GM04503 (cell line): ENCODE data around the gene CD79A.
"Not testable (repeated sequence)": the region's sequence is repeated elsewhere in the genome, so short reads cannot be mapped to it uniquely, and the experiment has no call there.

Experiments used
- DNase-seq: peaks from one replicate; pipeline ENCODE4 v3.0.0-alpha.2; 2012; ENCODE audit warnings: low read depth

The CD79A gene

GRCh38 chr19:41863209-41863931, 13.7 kb upstream of the CD79A start:
- no peak for DNase-seq

- no peak for DNase-seq
Observed at GRCh38 chr19:41864374-41864773, 12.7 kb upstream of the CD79A start.

GRCh38 chr19:41866284-41866683, 10.8 kb upstream of the CD79A start:
- no peak for DNase-seq

GRCh38 chr19:41868120-41868988, 8.7 kb upstream of the CD79A start:
- no peak for DNase-seq

DNA sequence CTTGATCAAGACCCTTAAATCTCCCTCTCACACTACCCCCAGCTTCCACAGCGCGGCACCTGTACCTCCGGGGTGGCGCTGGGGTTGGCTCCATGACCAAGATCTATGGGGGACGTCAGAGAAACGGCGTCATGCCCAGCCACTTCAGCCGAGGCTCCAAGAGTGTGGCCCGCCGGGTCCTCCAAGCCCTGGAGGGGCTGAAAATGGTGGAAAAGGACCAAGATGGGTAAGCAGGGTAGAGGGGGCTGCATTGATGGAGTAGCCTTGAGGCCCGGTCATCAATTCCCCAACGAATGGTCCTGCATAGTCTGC, 8.1 kb upstream of the CD79A start:
- no peak for DNase-seq

- no peak for DNase-seq
Observed at GRCh38 chr19:41869374-41869955, 7.6 kb upstream of the CD79A start.

DNA sequence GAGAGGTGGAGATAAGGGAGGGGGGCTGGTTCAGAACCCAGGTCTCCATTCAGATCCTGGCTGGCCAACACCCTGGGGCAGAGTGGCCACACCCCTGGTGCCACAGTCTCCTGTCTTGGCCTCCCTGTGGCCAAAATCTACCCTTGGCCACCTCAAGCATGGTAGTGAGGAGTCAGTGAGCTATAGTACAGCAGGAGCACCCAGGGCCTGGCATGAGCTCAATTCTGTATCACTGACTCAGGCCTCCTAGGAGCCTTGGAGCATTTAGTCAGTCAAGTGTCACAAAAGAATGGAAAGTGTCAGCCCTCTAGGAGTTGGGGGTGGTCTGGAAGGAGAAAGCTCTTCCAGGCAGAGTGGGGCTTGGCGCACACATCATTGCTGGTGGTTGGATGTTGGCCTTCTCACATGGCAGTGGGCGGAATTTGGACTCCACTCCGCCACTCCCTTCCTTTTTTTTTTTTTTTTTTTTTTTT, 6.6 kb upstream of the CD79A start:
- no peak for DNase-seq

DNA sequence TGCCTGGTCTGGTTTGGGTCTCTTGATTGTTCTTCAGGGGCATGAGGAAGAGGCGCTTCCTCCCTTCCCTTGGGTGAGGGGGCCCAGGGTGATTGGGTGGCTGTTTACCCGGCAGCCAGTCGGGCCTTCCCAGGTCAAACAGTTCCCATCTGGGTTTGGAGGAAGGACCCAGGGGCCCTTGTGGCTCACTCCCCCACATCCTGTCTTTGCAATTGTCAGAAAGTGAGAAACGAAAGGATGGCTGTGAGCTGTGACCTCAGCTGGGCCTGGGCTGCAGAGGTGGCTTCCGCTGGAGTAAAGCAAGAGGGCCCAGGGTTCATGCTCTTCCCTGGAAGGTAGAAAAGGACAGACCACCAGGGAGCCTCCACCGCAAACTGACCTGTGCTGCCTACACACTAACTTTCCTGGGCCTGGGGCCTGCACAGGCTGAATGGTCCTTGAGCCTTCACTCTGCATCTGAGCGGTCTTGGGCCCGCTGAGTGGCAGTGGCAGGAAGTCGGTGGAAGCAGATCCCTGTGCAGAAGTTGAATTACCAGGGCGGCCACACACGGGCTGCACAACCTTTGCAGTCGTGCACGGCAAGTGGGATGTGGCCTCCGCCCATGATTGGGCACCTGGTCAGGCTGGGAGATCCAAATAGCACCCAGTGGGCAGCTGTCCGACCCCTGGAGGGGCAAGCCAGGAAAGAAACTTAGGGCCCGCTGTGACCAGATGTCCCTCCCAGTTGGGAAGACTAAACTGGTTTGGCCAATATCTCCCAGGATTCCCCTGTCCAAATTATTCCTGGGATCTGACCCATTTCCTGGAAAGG, 5.3 kb upstream of the CD79A start:
- no peak for DNase-seq

- no peak for DNase-seq
Observed at GRCh38 chr19:41872384-41872774, 4.7 kb upstream of the CD79A start.

DNA sequence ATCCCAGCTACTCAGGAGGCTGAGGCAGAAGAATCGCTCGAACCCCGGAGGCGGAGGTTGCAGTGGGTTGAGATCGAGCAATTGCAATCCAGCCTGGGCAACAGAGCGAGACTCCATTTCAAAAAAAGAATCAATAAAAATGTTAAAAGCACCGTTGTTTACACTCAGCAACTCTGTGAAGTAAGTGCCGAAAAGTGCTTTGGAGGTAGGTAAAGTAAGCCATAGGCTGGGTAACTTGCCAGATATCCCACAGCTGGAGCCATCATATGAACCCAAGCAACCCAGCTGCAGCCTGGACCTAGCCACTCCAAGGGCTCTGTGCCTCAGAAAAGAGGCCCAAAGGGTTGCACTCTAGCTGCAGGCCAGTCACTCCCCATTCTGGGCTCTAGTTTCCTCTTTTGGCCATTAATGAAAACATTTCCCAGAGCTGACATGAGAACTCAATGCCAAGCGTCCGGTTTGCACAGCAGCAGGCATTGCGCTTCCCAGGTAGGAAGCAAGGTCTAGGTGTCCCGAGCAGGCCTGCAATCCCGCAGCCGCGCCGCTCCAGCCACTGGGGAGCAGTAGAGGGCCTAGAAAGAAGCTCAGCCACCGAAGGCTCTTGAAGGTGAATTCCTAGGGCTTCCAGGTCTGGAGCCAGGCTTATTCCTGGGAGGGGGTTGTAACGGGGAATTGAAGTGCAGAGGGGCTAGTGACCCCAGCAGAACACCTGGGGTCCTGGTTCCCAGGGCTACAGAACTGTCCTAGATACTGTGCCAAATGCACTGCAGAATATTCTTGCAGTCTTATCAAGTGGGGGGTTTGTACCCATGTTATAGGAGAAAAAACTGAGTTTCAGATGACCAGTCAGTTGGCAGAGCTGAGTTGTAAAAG, 4.1 kb upstream of the CD79A start:
- DNase-seq = no peak

DNA sequence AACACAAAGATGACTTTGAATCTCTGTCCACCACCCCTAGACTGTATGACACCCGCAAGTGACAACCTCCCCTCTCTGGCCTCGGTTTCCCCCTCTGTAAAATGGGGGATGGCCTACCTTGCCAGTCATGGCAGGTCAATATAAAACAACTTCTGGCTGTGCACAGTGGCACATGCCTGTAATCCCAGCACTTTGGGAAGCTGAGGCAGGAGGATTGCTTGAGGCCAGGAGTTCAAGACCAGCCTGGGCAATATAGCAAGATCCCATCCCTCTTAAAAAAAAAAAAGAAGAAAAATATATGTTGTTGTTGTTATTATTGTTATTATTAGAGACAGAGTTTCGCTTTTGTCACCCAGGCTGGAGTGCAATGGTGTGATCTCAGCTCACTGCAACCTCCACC, 1.1 kb upstream of the CD79A start:
- DNase-seq = not testable (repeated sequence)

GRCh38 chr19:41877916-41878905, 1.1 kb downstream of the CD79A start:
- no peak for DNase-seq

DNA sequence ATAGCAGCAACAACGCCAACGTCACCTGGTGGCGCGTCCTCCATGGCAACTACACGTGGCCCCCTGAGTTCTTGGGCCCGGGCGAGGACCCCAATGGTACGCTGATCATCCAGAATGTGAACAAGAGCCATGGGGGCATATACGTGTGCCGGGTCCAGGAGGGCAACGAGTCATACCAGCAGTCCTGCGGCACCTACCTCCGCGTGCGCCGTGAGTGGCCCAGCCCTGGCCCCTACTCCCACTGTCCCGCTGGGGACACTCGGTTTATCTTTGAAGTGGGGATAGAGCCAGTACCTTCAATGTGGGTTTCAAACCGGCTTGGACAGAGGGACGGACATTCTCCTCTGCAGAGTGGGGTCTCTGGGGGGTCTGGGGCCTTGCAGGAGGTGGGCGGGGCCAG, 2.0 kb downstream of the CD79A start:
- DNase-seq = no peak

DNA sequence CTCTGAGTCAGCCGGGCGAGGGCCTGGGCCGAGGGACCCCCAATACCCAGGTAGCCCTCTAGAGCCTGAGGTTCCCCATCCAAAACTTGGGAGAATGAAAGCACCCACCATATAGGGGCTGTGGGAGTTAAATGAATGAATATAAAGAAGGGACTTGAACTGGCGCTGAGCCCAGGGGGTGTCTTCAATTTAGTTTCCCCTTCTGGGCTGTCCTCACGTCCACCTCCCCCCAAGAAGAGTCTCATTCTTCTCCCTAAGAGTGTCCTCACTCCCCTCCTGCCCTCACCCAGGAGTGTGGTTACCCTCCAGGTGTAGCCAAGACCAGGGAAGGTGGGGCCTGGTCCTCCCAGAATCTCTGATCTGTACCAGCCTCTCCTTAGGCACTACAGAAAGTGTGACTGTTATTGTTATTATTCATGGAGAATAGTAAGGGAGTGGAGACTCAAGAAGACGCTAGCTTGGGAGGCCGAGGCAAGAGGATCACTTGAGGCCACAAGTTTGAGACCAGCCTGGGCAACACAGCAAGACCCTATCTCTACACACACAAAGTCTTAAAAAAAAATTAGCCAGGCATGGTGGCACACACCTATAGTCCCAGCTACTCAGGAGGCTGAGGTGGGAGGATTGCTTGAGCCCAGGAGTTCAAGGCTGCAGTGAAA, 2.7 kb downstream of the CD79A start:
- no peak for DNase-seq

GRCh38 chr19:41880329-41880708, 3.2 kb downstream of the CD79A start:
- DNase-seq = no peak

DNA sequence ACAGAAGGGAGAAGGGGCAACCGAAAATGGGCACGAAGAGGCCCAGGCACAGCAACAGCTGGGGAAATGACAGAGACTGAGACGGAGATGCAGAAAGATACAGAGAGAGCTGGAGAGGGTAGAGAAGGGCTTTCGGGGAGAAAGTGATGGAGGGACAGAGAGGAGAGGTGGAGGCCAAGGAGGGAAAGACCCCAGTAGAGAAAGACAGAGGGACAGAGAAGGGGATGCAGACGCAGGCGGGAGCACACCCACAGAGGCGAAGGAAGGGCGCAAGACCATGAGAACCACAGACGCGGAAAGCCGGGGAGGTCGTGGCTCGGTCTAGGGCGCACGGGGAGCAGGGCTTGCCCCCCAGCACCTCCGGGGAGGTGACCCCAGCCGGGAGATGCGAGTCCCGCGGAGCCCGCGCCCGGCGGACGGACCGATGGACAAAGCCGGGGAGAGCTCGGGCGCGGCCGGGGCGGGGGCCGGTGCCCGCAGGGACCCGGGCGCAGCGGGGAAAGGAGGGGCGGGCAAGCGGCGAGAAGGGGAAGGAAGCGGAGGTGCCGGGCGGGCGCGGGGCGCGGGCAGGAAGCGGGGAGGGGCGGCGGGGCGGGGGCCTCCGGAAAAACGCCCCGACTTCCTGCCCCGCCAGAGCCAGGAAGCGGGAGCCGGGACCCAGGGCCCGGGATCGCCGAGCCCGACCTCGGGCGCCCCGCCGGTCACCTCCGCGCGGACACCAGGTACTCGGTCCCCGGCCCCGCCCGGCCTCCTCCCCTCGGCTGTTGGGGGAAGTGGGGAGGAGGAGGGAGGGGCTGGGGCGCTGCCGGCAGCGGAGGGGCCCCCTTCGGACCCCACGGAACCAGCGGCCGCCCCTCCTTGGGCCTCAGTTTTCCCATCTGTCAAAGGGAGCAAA, 5.7 kb downstream of the CD79A start, which contains the start of gene ARHGEF1:
Gene ARHGEF1, plus strand, starts transcription at position 617 of the 895 bp plus-strand sequence. CDS start 4,899 bp downstream, outside the sequence.
- no peak for DNase-seq

GRCh38 chr19:41883463-41883820, 6.4 kb downstream of the CD79A start:
- no peak for DNase-seq
